Cardiac muscle cell (in vitro differentiated cells and primary cell): ENCODE results near the gene CIAO2B. TPM values are rescaled to one million over a fixed set of nuclear protein-coding genes. Genes with fewer than 3 reads are reported as not detected.
"Not testable (repeated sequence)": the region's sequence is repeated elsewhere in the genome, so short reads cannot be mapped to it uniquely, and the experiment has no call there.

ENCODE experiments used
- DNase-seq, 2 donors: peaks; one replicate each; pipeline versions ENCODE4 v3.0.0 to v3.0.0-alpha.2; 2010 to 2017; ENCODE audit warnings: low read depth in 1 of 2, low spot score in 1 of 2
- H3K27ac ChIP-seq: fragments of 200-600 bp; sonication (generic); 2 replicates; pipeline ENCODE4 v1.5.1; 2016
- H3K27me3 ChIP-seq: fragments of 200-600 bp; sonication (generic); 2 replicates; pipeline ENCODE4 v1.6.0; 2016; ENCODE audit warnings: control low read depth
- H3K36me3 ChIP-seq: fragments of 200-600 bp; sonication (generic); 2 replicates; pipeline ENCODE4 v1.5.1; 2016; ENCODE audit warnings: control low read depth
- H3K4me1 ChIP-seq: fragments of 200-600 bp; sonication (generic); 2 replicates; pipeline ENCODE4 v1.8.1; 2017; ENCODE audit warnings: low read depth, mild to moderate bottlenecking, mixed run types
- H3K4me3 ChIP-seq: fragments of 200-600 bp; sonication (generic); 2 replicates; pipeline ENCODE4 v1.5.1; 2016; ENCODE audit warnings: mild to moderate bottlenecking
- H3K9me3 ChIP-seq: fragments of 200-600 bp; sonication (generic); 2 replicates; pipeline ENCODE4 v1.5.1; 2017; ENCODE audit warnings: low read depth, mild to moderate bottlenecking, control low read depth
- polyA plus RNA-seq: library from polyadenylated mRNA; unstranded; fragments of >200 nt; fragmentation: Nextera tagmentation; extraction: Ambion mirVana; gene quantifications from 2 replicates; pipeline ENCODE4 v1.2.1, GENCODE V29; 2016
- total RNA-seq: library from RNA; depleted of rRNA; stranded (reverse); fragments of >200 nt; gene quantifications from 2 replicates; pipeline ENCODE4 v1.2.3, GENCODE V29; 2016
- TF ChIP-seq, protein P1 (sequence below): IDR thresholded peaks from 2 replicates; pipeline ENCODE4 v1.5.1; 2012; ENCODE audit warnings: low read depth, mild to moderate bottlenecking, low read length

Gene CIAO2B
- total and polyA plus RNA-seq, 2 experiments from 2014 or later, result 151 to 194 TPM

DNA sequence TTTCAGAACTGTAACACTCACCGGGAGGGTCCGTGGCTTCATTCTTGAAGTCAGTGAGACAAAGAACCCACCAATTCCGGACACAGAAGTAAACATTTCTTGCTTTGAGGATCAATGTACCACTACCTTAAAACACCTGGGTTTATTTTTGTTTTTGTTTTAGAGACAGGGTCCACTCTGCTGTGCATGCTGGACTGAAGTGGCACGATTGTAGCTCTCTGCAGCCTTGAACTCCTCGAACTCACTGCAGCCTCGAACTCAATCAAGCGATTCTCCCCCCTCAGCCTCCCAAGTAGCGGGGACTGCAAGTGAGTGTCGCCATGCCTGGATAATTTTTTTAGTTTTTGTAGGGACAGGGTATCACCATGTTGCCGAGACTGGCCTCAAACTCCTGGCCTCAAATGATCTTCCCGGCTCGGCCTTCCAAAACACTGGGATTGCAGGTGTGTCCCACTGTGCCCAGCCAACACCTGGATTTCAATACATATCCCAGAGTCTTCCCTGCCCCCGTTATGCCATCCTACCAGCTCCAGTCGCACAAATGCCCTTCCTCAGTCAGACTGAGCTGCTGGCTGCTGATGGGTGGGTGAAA is 41.2 kb upstream of the CIAO2B start:
- TF ChIP-seq, protein P1, sequence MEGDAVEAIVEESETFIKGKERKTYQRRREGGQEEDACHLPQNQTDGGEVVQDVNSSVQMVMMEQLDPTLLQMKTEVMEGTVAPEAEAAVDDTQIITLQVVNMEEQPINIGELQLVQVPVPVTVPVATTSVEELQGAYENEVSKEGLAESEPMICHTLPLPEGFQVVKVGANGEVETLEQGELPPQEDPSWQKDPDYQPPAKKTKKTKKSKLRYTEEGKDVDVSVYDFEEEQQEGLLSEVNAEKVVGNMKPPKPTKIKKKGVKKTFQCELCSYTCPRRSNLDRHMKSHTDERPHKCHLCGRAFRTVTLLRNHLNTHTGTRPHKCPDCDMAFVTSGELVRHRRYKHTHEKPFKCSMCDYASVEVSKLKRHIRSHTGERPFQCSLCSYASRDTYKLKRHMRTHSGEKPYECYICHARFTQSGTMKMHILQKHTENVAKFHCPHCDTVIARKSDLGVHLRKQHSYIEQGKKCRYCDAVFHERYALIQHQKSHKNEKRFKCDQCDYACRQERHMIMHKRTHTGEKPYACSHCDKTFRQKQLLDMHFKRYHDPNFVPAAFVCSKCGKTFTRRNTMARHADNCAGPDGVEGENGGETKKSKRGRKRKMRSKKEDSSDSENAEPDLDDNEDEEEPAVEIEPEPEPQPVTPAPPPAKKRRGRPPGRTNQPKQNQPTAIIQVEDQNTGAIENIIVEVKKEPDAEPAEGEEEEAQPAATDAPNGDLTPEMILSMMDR, result no peak
- Histone ChIP-seq H3K27ac (no peak overlapping the region), H3K4me1 (no peaks in the 10 kb centered on the region), H3K36me3 (no peaks in the 10 kb centered on the region), H3K4me3 (no peak overlapping the region), H3K9me3 (no peaks in the 10 kb centered on the region), H3K27me3 (no peaks in the 10 kb centered on the region)
- no peak for DNase-seq

DNA sequence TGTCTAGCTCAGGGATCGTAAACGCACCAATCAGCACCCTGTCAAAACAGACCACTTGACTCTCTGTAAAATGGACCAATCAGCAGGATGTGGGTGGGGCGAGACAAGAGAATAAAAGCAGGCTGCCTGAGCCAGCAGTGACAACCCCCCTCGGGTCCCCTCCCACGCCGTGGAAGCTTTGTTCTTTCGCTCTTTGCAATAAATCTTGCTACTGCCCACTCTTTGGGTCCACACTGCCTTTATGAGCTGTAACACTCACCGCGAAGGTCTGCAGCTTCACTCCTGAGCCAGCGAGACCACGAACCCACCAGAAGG is 40.7 kb upstream of the CIAO2B start:
- not testable (repeated sequence) for H3K27me3 ChIP-seq, H3K4me1 ChIP-seq, H3K36me3 ChIP-seq, H3K4me3 ChIP-seq, H3K9me3 ChIP-seq, DNase-seq, H3K27ac ChIP-seq

DNA sequence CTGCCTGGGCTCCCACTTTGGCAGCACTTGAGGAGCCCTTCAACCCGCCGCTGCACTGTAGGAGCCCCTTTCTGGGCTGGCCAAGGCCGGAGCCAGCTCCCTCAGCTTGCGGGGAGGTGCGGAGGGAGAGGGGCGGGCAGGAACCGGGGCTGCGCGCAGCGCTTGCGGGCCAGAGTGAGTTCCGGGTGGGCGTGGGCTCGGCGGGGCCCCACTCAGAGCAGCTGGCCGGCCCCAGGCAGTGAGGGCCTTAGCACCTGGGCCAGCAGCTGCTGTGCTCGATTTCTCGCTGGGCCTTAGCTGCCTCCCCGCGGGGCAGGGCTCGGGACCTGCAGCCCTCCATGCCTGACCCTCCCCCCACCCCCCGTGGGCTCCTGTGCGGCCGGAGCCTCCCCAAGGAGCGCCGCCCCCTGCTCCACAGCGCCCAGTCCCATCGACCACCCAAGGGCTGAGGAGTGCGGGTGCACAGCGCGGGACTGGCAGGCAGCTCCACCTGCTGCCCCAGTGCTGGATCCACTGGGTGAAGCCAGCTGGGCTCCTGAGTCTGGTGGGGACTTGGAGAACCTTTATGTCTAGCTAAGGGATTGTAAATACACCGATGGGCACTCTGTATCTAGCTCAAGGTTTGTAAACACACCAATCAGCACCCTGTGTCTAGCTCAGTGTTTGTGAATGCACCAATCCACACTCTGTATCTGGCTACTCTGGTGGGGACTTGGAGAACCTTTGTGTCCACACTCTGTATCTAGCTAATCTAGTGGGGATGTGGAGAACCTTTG is 40.1 kb upstream of the CIAO2B start:
- not testable (repeated sequence) for H3K4me3 ChIP-seq, H3K9me3 ChIP-seq, H3K27me3 ChIP-seq, H3K4me1 ChIP-seq, H3K27ac ChIP-seq, DNase-seq, H3K36me3 ChIP-seq

DNA sequence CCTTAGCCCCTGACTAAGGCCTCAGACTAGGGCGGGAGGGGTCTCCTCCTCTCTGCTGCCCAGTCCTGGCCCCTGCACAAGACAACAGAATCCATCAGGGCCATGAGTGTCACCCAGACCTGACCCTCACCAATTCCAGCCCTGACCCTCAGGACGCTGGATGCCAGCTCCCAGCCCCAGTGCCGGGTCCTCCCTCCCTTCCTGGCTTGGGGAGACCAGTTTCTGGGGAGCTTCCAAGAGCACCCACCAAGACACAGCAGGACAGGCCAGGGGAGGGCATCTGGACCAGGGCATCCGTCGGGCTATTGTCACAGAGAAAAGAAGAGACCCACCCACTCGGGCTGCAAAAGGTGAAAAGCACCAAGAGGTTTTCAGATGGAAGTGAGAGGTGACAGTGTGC is 39.5 kb upstream of the CIAO2B start:
- no peak overlapping the region for H3K4me3 ChIP-seq
- no peak for DNase-seq
- no peaks in the 10 kb centered on the region for H3K36me3 ChIP-seq
- no peaks in the 10 kb centered on the region for H3K27me3 ChIP-seq
- H3K4me1 ChIP-seq, result no peaks in the 10 kb centered on the region
- H3K27ac ChIP-seq, result no peak overlapping the region
- TF ChIP-seq, protein P1, result no peak
- no peaks in the 10 kb centered on the region for H3K9me3 ChIP-seq

DNA sequence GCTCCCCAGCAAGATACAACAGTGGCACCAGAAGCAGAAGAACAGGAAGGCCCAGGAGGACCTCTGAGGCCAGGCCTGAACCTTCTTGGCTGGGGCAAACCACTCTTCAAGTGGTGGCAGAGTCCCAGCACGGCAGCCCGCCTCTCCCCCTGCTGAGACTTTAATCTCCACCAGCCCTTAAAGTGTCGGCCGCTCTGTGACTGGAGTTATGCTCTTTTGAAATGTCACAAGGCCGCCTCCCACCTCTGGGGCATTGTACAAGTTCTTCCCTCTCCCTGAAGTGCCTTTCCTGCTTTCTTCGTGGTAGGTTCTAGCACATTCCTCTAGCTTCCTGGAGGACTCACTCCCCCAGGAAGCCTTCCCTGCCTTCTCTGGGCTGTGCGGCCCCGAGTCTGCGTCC is 38.8 kb upstream of the CIAO2B start:
- Histone ChIP-seq H3K27me3 (no peaks in the 10 kb centered on the region), H3K36me3 (no peaks in the 10 kb centered on the region), H3K4me1 (no peaks in the 10 kb centered on the region), H3K9me3 (no peaks in the 10 kb centered on the region), H3K4me3 (no peak overlapping the region), H3K27ac (no peak overlapping the region)
- TF ChIP-seq, protein P1, result no peak
- DNase-seq, result peak in 1 of 2 donors; percentile 47

DNA sequence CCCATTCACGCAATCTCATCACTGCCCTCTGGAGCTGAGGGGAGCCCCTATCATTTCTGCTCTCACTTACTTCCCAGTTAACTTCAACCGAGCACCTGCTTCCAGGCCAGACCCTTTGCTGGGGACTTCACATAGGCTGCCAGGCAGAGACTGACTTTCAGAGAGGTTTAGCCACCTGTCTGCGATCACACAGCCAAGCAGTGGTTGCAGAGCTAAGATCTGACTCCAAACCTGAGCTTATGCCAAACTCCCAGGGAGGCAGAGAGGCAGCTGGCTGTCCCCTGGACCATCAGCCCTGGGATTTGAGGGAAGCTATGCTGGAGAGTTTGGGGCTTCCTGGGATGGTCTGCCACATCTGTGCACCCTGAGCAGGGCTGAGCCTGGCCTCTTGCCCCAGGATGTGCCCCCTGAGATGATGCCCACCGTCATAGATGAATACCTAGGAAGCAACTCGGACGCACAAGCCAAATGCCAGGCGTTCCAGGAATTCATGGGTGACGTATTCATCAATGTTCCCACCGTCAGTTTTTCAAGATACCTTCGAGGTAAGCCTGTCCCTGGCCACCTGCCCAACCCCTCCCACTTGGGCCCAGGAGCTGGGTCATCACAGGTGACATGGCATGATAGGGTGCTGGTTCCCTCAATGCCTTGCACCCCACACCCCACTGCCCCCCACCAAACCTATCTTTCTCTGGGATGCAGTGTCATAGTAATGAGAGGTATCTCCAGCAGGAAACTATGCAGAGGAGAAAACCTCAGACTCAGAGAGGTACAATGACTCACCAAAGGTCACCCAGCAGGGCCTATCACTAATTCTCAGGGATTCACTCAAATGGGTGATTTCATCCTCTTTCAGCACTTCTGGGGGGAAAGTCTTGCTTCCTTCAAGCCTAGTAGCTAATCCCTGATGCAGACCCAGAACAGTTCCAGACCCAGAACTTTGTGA is 36.8 kb upstream of the CIAO2B start:
- no peak overlapping the region for H3K4me3 ChIP-seq
- TF ChIP-seq, protein P1, result no peak
- no peaks in the 10 kb centered on the region for H3K27me3 ChIP-seq
- H3K27ac ChIP-seq, result no peak overlapping the region
- H3K4me1 ChIP-seq, result no peaks in the 10 kb centered on the region
- no peaks in the 10 kb centered on the region for H3K9me3 ChIP-seq
- H3K36me3 ChIP-seq, result no peaks in the 10 kb centered on the region
- no peak for DNase-seq
